GM19023 (cell line): ENCODE measurements around the gene HLA-A.

Experiments
- ATAC-seq: cut with Tn5 transposase; IDR thresholded peaks from one replicate; pipeline ENCODE4 v1.9.1; 2021; ENCODE audit warnings: mild to moderate bottlenecking, moderate library complexity; ENCODE audit not compliant: unreplicated experiment

The HLA-A gene

GRCh38 chr6:29984992-29985391 lies 42.7 kb downstream of the HLA-A start:
- ATAC-seq, result no peak

- no peak for ATAC-seq
Observed at GRCh38 chr6:29986179-29986781, 43.9 kb downstream of the HLA-A start.

GRCh38 chr6:29989211-29989610 lies 46.9 kb downstream of the HLA-A start:
- no peak for ATAC-seq

- no peak for ATAC-seq
Observed at GRCh38 chr6:29990931-29991330, 48.6 kb downstream of the HLA-A start.

DNA sequence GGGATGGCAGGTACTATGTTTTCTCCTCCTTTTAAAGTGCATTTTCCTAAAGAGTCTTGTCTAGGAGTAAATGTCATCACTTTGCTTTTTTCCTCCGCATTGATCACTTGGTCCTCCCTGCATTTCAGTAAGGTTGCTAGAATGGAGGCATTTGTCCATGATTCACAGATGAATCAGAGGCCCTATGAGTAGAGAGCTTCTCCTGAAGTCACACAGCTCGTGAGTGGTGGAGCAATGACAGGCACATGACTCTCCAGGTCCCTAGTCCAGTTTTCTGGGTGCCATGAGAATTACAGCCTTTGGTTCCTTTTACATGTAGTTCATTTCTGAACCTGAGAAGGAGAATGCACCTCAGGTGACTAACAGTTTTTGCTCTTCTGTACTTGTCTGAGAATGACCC lies 50.5 kb downstream of the HLA-A start:
- ATAC-seq, result no peak

DNA sequence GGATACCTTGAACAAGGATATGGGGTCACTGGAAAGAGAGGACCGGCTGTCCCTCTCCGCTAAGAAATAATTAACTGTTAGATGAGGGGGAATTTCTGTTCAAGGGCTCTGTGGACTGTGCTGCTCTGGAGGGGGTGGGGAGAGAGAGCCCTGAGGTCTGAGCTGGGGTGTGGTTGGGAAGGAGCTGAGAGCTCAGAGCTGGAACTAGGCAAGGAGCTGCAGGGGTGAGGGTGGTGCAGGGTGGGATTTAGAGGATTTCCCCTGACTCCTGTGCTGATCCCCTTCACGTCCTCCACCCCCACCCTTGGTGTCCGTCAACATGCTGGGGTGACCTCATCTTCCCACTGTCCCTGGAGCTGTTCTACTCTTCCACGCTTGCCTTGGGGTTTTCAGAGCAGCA lies 52.5 kb downstream of the HLA-A start:
- no peak for ATAC-seq

DNA sequence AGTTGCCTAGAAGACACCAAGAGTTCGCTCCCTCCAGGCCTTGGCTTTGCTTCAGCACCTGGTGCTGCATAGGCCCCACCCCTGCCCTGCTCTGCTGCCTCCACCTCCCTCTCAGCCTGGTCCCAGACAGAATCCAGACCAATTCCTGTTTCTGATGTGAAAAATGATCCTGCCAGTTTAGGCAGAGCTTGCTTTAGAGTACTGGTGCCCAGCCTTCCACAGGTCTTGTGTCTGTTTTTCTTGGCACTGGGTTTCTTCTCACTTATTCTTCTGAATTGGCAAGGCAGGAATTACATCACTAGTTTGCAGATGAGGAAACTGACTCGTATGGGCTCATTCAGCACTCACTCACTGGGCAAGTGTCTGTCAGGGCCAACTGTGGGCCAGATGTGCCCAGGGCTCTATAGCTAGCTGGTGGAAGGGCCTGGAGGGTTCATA lies 53.0 kb downstream of the HLA-A start:
- ATAC-seq, result no peak
